NOMO-1 treated with dmso at 0.1 percent for 144 hours (cell line): ENCODE results near the gene PPFIBP1.

Experiments used
- DNase-seq: peaks from one replicate; lab custom pipeline; 2025; ENCODE audit not compliant: unreplicated experiment; lab: John Stamatoyannopoulos, UW

Gene PPFIBP1

GRCh38 chr12:27511723-27512045 lies 12.3 kb upstream of the PPFIBP1 start:
- no peak for DNase-seq

- no peak for DNase-seq
Observed at GRCh38 chr12:27513155-27513824, 10.7 kb upstream of the PPFIBP1 start.

- DNase-seq = no peak
Observed at GRCh38 chr12:27515671-27516070, 8.3 kb upstream of the PPFIBP1 start.

DNA sequence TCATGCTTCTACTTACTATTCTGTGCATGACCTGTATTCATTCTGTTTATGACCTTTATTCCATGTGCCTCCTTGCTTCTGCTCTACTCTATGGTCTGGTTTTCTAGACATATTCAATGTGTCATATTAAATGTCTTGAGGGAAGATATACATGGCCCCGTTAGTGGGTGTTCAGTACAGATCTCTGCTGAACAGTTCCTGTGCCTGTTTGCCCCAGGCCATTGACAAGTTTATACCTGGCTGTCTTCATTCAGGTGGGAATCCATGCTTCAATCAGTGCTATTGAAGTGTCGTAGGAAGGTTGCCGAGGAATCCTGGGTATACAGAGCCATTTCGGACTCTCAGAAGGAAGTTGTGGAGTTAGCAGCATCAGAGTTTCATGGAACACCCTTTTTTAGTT lies 7.4 kb upstream of the PPFIBP1 start:
- DNase-seq = no peak

- DNase-seq = no peak
Observed at GRCh38 chr12:27517546-27517945, 6.5 kb upstream of the PPFIBP1 start.

- DNase-seq = no peak
Observed at GRCh38 chr12:27517961-27518665, 5.9 kb upstream of the PPFIBP1 start.

- no peak for DNase-seq
Observed at GRCh38 chr12:27521066-27521465, 2.9 kb upstream of the PPFIBP1 start.

GRCh38 chr12:27521981-27522380 lies 2.0 kb upstream of the PPFIBP1 start:
- DNase-seq = no peak

- DNase-seq = no peak
Observed at GRCh38 chr12:27523305-27523641, 733 bp upstream of the PPFIBP1 start.

GRCh38 chr12:27524494-27524835 lies 459 bp downstream of the PPFIBP1 start:
- DNase-seq = no peak

GRCh38 chr12:27524839-27525753 lies 1.1 kb downstream of the PPFIBP1 start:
- DNase-seq = no peak

- DNase-seq = no peak
Observed at GRCh38 chr12:27527512-27527911, 3.5 kb downstream of the PPFIBP1 start.

DNA sequence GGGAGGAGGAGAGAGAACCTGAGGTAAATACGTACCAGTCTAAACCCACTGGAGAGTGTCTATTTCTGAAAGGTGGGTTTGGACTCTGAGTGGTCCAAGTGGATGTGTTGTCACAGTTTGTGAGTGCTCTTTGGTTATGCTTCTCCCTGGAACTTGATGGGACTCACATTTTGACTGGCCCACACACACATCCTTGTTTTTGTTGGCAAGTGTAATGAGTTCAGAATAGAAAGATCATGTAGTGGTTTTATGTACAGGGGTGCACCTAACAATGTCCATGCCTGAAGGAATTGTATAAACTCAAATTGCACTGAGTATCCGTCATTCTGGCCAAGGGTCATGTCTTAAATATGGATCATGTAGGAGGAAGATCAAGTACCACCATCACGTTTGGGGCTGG lies 4.8 kb downstream of the PPFIBP1 start:
- DNase-seq = no peak

DNA sequence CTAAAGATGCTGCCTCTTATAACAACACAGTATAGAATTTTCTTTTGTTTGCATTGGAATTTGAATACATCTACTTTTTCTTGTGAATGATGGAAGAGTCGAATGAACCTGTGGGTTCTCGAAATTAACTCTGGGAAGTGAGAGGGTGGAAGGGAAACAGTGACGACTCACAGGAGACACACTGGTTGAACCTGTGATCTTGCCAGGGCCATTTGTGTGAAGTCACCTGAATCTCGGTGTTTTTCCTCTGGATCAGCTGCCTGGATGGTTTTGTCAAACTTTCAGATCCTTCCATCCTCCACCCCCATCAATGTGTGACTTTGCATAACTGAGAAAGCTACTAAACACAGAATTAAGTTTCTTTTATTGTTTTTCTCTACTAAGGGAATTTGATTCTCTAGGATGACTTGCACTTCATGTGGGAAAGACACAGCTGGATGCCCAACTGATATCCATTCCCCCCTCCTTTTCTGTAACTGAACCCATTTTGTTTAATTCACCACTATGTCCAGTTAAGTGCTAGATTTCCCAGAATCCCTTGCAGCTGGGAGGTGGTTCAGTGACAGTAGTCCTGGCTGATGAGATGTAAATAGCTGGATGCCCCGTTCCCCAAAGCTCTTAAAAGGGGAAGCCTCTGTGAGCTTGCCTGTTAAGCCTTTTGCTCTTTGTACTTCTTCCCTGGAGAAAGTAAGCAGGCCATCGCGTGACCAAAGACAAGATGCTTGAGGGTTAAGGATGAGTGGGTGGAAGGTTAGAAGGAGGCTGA lies 6.3 kb downstream of the PPFIBP1 start:
- no peak for DNase-seq

DNA sequence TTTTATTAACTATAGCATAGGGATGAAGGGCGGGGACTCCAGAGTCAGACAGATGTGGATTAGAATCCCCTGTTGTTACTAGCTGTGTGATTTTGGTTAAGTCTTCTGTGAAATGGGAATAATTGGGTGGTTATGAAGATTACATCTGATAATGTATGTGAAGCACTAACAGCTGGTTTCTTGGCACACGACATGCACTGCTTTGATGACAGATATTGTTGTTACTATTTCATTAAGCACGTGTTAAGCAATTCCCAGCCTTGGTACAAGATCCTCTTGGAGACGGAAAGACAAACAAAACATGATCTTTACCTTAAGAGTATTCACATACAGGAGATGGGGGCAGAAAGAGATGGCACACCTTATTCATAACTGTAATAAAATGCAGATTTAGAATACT lies 7.9 kb downstream of the PPFIBP1 start:
- no peak for DNase-seq

DNA sequence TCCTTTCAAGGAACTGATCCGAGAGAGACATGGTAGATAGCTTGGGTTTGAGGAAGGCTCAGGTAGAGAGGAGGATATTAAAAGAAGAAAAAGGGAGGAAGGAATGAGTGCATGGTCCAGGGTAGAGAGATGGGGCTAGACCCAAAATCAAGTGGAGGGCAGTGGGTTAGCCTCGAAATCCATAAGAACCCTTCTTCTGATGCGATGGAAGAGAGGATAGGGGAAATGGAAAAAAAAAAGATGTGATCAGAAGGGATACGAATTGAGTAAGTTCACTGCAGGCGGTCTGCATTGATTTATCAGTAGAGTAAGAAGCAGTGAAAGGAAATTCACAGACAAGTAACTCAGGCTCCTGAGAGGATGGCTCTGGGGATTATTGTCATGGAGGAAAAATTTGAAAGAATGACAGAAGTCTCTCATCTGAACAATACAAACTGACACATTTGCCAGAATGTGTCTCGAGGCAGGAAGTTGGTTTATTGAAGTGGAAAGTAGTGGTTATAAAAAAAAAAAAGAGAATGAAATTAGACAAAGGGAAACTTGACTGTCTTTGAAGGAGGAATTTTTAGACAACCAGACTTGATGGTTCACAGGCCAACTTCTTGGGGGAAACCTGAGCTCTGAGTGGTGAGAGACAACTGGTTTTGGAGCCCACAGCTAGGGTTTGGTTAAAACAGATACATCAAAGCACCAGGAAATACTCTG lies 10.2 kb downstream of the PPFIBP1 start:
- DNase-seq = no peak

DNA sequence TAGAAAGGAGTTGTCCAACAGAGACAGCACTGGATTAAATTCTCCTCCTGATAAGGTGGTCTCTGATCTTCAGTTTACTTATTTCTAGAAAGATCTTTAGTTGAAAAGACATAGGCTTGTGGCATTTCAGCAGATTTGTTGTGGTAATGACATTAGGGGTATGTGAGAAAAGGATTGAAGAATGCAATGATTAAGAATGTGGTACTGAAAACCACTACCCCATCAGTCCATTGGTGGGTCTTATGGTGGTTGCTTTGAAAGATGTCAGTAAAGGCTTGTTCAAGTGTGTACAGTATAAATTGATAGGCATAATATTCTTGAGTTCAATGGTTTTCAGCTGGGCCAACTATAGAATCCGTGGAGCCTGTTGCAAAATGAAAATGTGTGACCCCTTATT lies 10.8 kb downstream of the PPFIBP1 start:
- DNase-seq = no peak

DNA sequence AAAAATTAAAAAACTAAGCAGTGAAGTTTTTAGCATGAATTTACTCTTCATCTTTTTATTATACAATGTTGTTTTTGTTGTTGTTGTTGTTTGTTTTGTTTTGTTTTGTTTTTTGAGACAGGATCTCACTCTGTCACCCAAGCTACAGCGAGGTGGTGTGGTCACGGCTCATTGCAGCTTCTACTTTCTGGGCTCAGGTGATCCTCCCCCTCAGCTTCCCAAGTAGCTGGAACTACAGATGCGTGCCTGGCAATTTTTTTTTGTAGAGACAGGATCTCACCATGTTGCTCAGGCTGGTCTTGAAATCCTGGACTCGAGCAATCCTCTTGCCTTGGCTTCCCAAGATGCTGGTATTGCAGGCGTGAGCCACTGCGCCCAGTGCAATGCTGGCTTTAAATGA lies 11.3 kb downstream of the PPFIBP1 start:
- no peak for DNase-seq

DNA sequence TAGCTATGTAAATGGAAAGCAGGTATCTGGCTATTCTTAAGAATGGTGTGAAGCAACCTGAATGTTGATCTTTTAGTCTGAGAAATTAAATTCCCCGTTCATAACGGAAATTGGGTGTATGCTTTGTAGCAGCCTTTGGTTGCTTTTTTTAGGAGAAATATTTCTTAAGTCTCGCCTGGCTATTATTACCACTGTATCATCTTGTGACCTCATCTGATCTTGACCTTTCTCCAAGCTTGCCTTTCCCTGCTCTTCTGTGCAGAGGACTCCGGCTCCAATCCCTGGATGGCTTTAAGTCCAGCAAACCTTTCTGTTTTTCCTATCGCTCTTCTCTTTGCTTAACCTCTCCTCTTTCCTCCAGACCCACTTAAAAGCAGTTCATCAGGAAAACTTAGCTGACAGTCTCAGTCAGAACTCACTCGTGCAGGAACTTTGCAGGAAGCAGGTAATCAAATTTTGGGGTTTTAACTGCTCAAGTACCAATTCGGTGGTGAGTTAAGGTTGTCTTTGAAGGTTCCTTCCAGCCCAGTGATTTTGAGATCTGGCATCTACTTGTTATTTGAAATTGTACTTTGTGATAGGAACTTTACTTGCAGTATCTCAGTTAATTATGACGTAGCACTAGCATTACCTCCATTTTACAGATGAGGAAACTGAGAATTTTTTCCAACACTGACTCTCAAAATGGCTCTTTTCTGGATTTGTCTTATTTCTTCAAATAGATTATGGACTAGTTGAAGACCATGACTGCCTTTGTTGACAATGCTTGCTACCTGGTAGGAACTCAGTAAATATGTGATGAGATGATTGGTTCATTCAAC lies 14.1 kb downstream of the PPFIBP1 start:
- no peak for DNase-seq

- DNase-seq = no peak
Observed at GRCh38 chr12:27539191-27539631, 15.2 kb downstream of the PPFIBP1 start.
